ENCODE data around the gene ALK.

Gene ALK

DNA sequence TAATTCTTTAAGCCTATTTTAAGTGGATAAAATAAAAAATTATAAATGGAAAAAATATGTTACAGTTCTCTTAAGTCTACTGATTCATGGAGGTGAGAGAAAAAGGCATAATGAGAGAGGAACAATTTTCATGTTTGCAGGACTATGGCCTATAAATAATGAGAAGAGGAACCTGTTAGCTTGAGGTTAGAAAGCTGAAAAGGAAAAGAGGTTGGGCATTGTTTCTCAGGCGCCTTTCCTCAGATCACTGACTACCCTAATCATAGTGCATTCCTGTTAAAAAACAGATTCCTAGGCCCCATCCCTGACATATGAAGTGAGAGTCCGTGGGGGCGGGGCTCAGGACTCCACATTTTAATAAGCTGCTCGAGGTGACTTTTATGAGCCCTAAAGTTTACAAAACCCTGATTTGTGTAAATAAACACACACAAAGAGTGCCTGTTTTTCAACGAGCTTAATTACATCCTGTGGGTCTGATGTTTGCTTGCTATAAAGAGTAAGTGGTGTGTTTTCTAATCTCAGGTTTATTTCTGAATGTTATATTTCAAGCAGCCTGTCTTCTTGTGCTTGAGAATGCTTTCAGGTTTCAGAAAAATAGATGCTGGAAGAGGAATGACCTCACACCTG, 470.7 kb downstream of the ALK start:
- H3K9me3 ChIP-seq (ENCODE audit: control insufficient read depth, low read length) = no peaks in the 10 kb centered on the region
- no peaks in the 10 kb centered on the region for H3K27me3 ChIP-seq (ENCODE audit: control insufficient read depth, insufficient read depth, low read length, poor library complexity, severe bottlenecking)

DNA sequence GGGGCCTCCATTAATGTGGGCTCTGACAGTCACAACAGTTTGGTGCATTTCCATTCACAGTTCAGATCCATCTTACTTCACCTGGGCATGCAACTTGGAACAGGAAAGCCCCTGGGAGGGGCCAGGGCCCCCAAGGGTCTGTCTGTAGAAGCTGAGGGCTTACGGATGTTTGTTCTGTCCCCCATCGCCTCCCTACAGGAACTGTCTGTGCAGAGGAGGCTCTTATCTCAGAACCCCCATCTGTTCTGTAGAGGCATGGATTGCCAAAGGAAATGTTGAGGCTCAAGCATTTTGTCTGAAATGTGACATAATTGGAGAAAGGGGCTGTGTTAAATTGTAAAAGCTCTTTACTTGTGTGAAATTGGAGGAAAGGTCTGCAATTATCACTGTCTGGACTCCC, 471.9 kb downstream of the ALK start:
- Histone ChIP-seq H3K27ac (ENCODE audit: insufficient read depth, low read depth, low read length, poor library complexity, severe bottlenecking) (no peak overlapping the region), H3K4me3 (ENCODE audit: insufficient read depth, low read depth, low read length) (no peak overlapping the region), H3K9me3 (ENCODE audit: control insufficient read depth, low read length) (no peaks in the 10 kb centered on the region), H3K27me3 (ENCODE audit: control insufficient read depth, insufficient read depth, low read length, poor library complexity, severe bottlenecking) (no peaks in the 10 kb centered on the region), H3K36me3 (ENCODE audit: control insufficient read depth, insufficient read depth, low read length) (no peaks in the 10 kb centered on the region), H3K4me1 (ENCODE audit: control insufficient read depth, insufficient read depth, low read length) (no peaks in the 10 kb centered on the region)
- WGBS, 2 experiments = 94 to 100% methylated on average over 2 of the region's 2 CpGs

More for the DNA sequence above, 470.7 kb downstream of the ALK start:
- no peak overlapping the region for H3K27ac ChIP-seq (ENCODE audit: insufficient read depth, low read depth, low read length, poor library complexity, severe bottlenecking)
- 79 to 88% methylated on average over 4 to 5 of the region's 5 CpGs for WGBS, 2 experiments
- no peak overlapping the region for H3K4me3 ChIP-seq (ENCODE audit: insufficient read depth, low read depth, low read length)
- H3K4me1 ChIP-seq (ENCODE audit: control insufficient read depth, insufficient read depth, low read length) = no peaks in the 10 kb centered on the region
- no peaks in the 10 kb centered on the region for H3K36me3 ChIP-seq (ENCODE audit: control insufficient read depth, insufficient read depth, low read length)

DNA sequence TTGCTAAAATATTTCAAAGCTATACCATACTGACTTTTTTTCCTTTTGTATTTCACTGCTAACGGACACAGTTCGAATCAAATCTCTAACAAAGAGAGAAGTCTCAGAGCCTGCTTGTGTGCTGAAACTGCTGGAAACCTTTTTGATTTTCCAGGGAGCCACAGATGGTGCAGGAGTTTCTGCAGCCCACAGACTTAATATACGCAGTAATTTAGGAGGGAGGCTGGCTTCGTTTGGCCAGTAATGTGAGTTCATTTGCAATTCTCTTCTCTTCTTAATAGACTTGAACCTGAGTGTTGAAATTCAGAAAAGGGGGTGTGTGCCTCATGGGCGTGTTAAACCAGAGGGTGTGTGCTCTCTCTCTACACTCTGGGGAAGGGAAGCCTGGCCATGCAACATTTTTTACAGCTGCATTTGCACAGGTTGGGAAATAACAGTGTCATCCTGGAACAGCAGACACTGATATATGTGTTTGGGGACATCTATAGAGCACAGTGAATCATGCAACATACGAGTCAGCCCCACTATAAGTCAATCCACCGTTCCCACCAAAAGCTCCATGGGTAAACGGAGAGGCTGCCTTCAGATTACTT, 473.2 kb downstream of the ALK start:
- Histone ChIP-seq H3K4me1 (ENCODE audit: control insufficient read depth, insufficient read depth, low read length) (no peaks in the 10 kb centered on the region), H3K27me3 (ENCODE audit: control insufficient read depth, insufficient read depth, low read length, poor library complexity, severe bottlenecking) (no peaks in the 10 kb centered on the region), H3K27ac (ENCODE audit: insufficient read depth, low read depth, low read length, poor library complexity, severe bottlenecking) (no peak overlapping the region), H3K9me3 (ENCODE audit: control insufficient read depth, low read length) (no peaks in the 10 kb centered on the region), H3K36me3 (ENCODE audit: control insufficient read depth, insufficient read depth, low read length) (no peaks in the 10 kb centered on the region), H3K4me3 (ENCODE audit: insufficient read depth, low read depth, low read length) (no peak overlapping the region)
- WGBS, 2 experiments = 76 to 78% methylated on average over 8 of the region's 8 CpGs

DNA sequence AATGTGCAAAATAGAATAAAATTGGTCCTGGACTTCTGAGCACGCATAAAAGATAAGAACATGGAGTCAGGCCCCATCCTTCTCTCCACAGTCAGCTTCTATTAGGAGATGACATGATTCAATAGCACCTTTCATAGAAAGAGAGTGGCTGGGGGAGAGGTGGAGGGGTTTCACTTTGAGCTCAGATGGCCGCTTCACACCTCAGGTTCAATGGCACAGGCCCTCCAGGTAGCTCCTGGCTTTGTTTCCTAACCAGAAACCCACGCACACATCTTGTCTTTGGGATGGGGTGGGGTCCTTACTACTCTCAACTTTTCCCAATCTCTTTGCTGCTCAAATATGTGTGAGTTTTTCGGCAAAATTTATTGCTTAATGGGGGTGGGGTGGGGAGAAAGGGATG, 473.9 kb downstream of the ALK start:
- Histone ChIP-seq H3K4me3 (ENCODE audit: insufficient read depth, low read depth, low read length) (no peak overlapping the region), H3K36me3 (ENCODE audit: control insufficient read depth, insufficient read depth, low read length) (no peaks in the 10 kb centered on the region), H3K4me1 (ENCODE audit: control insufficient read depth, insufficient read depth, low read length) (no peaks in the 10 kb centered on the region), H3K27me3 (ENCODE audit: control insufficient read depth, insufficient read depth, low read length, poor library complexity, severe bottlenecking) (no peaks in the 10 kb centered on the region), H3K27ac (ENCODE audit: insufficient read depth, low read depth, low read length, poor library complexity, severe bottlenecking) (no peak overlapping the region), H3K9me3 (ENCODE audit: control insufficient read depth, low read length) (no peaks in the 10 kb centered on the region)
- WGBS, 2 experiments = 85 to 89% methylated on average over 4 of the region's 4 CpGs

DNA sequence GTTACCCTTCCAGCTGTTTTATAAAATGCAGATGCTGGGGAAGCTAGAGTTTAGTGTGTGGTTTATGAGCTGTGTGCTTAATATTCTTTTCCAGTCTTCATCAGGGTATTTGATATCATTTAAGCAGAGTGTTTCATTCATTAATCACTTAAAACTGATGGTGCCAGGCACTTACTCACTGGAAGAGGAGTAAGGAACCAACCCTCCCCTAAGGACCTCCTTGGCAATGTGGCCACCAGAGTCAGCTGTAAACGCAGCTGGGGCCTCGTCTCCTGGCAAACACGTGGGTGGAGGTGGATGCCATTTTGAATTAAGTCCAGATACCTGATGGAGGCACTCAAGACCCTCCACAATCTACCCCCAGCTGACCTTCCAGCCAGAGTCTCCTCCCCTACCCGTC, 474.5 kb downstream of the ALK start:
- H3K27ac ChIP-seq (ENCODE audit: insufficient read depth, low read depth, low read length, poor library complexity, severe bottlenecking) = no peak overlapping the region
- no peaks in the 10 kb centered on the region for H3K4me1 ChIP-seq (ENCODE audit: control insufficient read depth, insufficient read depth, low read length)
- H3K9me3 ChIP-seq (ENCODE audit: control insufficient read depth, low read length) = no peaks in the 10 kb centered on the region
- no peaks in the 10 kb centered on the region for H3K27me3 ChIP-seq (ENCODE audit: control insufficient read depth, insufficient read depth, low read length, poor library complexity, severe bottlenecking)
- H3K4me3 ChIP-seq (ENCODE audit: insufficient read depth, low read depth, low read length) = no peak overlapping the region
- WGBS, 2 experiments = 89 to 90% methylated on average over 4 of the region's 4 CpGs
- H3K36me3 ChIP-seq (ENCODE audit: control insufficient read depth, insufficient read depth, low read length) = no peaks in the 10 kb centered on the region

DNA sequence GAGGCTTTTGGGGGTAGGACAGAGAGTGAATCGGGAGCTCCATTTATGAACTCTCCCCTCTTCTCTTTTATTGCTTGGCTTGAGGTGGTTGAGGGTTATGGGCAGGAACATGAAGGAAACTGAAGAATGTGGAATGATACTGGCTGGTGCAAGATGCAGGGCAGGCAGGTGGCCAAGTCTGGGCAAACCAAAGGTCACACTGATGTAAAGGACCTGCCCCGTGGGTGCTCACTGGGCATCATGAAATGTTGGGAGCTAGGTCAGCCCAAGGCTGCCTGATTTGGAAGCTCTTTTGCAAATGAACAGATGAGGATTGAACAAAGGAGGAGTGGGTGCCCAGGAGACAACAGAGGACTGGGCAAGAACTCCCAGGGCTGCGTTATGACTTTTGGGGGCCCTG, 477.2 kb downstream of the ALK start:
- no peak overlapping the region for H3K4me3 ChIP-seq (ENCODE audit: insufficient read depth, low read depth, low read length)
- no peaks in the 10 kb centered on the region for H3K36me3 ChIP-seq (ENCODE audit: control insufficient read depth, insufficient read depth, low read length)
- H3K4me1 ChIP-seq (ENCODE audit: control insufficient read depth, insufficient read depth, low read length) = no peaks in the 10 kb centered on the region
- no peaks in the 10 kb centered on the region for H3K9me3 ChIP-seq (ENCODE audit: control insufficient read depth, low read length)
- no peaks in the 10 kb centered on the region for H3K27me3 ChIP-seq (ENCODE audit: control insufficient read depth, insufficient read depth, low read length, poor library complexity, severe bottlenecking)
- no peak overlapping the region for H3K27ac ChIP-seq (ENCODE audit: insufficient read depth, low read depth, low read length, poor library complexity, severe bottlenecking)
- WGBS, 2 experiments = 92 to 95% methylated on average over 3 of the region's 3 CpGs

DNA sequence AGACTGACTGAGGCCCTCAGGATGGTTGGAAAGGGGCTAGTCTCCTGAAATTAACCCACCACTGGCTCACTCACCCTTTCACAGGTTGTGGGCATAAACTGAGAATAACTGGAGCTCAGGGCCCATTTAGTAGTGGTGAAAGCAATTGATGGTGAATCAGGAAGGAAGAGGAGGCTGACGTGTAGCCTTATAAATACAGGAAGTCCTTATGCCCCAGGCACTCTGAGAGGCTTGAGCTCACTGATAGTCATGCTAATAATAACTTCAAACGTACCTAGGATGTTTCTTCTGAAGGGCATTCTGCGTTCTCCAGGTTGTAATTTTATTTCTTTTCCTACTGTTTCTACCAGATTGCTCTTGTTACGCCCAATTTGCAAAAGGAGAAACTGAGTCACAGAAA, 477.8 kb downstream of the ALK start:
- 68 to 91% methylated on average over 3 to 4 of the region's 4 CpGs for WGBS, 2 experiments

DNA sequence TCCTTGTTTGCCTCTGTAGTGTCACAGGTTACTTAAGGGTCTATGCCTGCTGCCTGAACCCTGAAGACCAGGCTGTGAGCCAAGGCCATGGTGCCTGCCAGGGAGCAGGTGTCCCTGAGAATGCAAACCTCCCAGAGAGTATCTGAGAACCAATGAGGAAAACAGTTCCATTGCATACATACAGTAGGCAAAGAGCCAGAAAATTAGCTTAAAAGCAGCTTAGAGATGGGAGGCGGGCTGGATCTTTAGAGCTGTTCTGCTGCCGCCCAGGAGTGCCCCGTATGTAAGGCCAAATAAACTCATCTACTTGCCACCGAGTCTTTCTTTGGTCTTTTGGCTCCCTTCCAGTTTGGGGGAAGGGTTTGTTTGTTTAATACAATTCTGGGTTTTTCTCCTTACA, 478.2 kb downstream of the ALK start:
- no peak overlapping the region for H3K4me3 ChIP-seq (ENCODE audit: insufficient read depth, low read depth, low read length)
- no peaks in the 10 kb centered on the region for H3K9me3 ChIP-seq (ENCODE audit: control insufficient read depth, low read length)
- H3K27ac ChIP-seq (ENCODE audit: insufficient read depth, low read depth, low read length, poor library complexity, severe bottlenecking) = no peak overlapping the region
- 87 to 94% methylated on average over 4 of the region's 4 CpGs for WGBS, 2 experiments
- no peaks in the 10 kb centered on the region for H3K27me3 ChIP-seq (ENCODE audit: control insufficient read depth, insufficient read depth, low read length, poor library complexity, severe bottlenecking)
- no peaks in the 10 kb centered on the region for H3K4me1 ChIP-seq (ENCODE audit: control insufficient read depth, insufficient read depth, low read length)
- no peaks in the 10 kb centered on the region for H3K36me3 ChIP-seq (ENCODE audit: control insufficient read depth, insufficient read depth, low read length)

More for the DNA sequence above, 477.8 kb downstream of the ALK start:
- no peak overlapping the region for H3K27ac ChIP-seq (ENCODE audit: insufficient read depth, low read depth, low read length, poor library complexity, severe bottlenecking)
- H3K27me3 ChIP-seq (ENCODE audit: control insufficient read depth, insufficient read depth, low read length, poor library complexity, severe bottlenecking) = no peaks in the 10 kb centered on the region
- no peaks in the 10 kb centered on the region for H3K4me1 ChIP-seq (ENCODE audit: control insufficient read depth, insufficient read depth, low read length)
- no peaks in the 10 kb centered on the region for H3K9me3 ChIP-seq (ENCODE audit: control insufficient read depth, low read length)
- no peak overlapping the region for H3K4me3 ChIP-seq (ENCODE audit: insufficient read depth, low read depth, low read length)
- H3K36me3 ChIP-seq (ENCODE audit: control insufficient read depth, insufficient read depth, low read length) = no peaks in the 10 kb centered on the region

DNA sequence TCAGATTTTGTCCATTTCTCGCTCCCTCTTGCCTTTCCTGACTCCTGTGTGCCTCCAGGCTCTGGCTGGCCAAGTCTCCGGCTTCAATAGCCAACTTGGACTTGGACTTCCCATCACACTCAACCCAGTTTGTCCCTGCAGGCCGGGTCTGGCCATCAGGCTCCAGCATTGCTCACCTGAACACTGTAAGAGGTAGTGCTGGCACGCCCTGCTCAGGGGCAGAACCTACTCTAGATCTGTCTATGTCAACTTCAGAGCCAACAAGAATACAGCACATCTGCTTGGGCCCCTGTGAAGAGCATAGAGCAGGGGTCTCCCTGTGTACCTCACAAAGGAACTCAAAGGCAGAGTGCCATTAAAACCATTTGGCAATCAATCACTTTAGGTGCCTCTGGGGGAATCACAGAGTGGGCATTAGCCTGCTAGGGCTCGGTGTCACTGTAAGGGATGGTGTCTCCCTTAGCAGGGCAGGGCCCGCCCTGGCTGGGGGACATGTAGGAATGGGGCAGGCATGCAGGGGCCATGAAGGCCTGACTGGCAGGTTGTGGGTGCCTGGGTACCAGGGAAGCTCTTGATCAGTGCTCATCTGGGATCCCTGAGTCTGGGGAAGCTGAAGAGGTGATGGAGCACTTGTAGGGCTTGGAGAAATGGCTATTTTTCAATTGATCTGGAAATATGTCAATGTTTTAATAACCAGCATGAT, 480.3 kb downstream of the ALK start:
- Histone ChIP-seq H3K36me3 (ENCODE audit: control insufficient read depth, insufficient read depth, low read length) (no peaks in the 10 kb centered on the region), H3K4me3 (ENCODE audit: insufficient read depth, low read depth, low read length) (no peak overlapping the region)
- WGBS, 2 experiments = 94 to 95% methylated on average over 6 of the region's 6 CpGs

DNA sequence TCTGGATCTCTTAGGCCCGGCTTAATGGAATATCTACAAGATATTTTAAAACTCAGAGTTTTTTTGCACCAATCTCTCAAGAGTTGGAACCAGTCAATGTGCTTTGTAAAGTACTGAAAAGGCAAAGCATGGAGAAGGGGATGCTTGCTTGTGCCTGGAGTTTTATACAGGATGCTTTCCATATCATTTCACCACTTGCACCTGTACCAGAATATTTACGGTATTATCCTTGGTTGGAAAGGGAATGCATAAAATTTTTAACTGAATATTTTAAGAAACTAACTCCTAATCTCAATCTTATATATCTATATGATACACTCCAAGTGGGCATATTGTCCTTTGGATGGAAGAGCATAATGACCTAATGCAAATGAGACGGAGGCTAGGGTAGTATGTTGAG, 487.5 kb downstream of the ALK start:
- Histone ChIP-seq H3K9me3 (ENCODE audit: control insufficient read depth, low read length) (no peaks in the 10 kb centered on the region), H3K27me3 (ENCODE audit: control insufficient read depth, insufficient read depth, low read length, poor library complexity, severe bottlenecking) (no peaks in the 10 kb centered on the region), H3K4me1 (ENCODE audit: control insufficient read depth, insufficient read depth, low read length) (no peaks in the 10 kb centered on the region), H3K4me3 (ENCODE audit: insufficient read depth, low read depth, low read length) (no peak overlapping the region), H3K27ac (ENCODE audit: insufficient read depth, low read depth, low read length, poor library complexity, severe bottlenecking) (no peak overlapping the region), H3K36me3 (ENCODE audit: control insufficient read depth, insufficient read depth, low read length) (no peaks in the 10 kb centered on the region)
- WGBS, 2 experiments = 91 to 95% methylated on average over 1 to 2 of the region's 3 CpGs

More for the DNA sequence above, 480.3 kb downstream of the ALK start:
- no peaks in the 10 kb centered on the region for H3K4me1 ChIP-seq (ENCODE audit: control insufficient read depth, insufficient read depth, low read length)
- H3K9me3 ChIP-seq (ENCODE audit: control insufficient read depth, low read length) = no peaks in the 10 kb centered on the region
- no peak overlapping the region for H3K27ac ChIP-seq (ENCODE audit: insufficient read depth, low read depth, low read length, poor library complexity, severe bottlenecking)
- no peaks in the 10 kb centered on the region for H3K27me3 ChIP-seq (ENCODE audit: control insufficient read depth, insufficient read depth, low read length, poor library complexity, severe bottlenecking)

All from ectodermal cell (in vitro differentiated cells).